H1 (cell line): Measurements from ENCODE around the gene PSMD5. TPM values are rescaled to one million over a fixed set of nuclear protein-coding genes. Genes with fewer than 3 reads are reported as not detected.
A peak's percentile ranks its signal among the peaks of the same experiment; 100 is the strongest.

Experiments used
- CTCF ChIA-PET: fragments of 300-600 bp; sonication (Branson Sonifier 250); formaldehyde crosslinking; loops from one replicate; lab custom pipeline; 2021; ENCODE audit not compliant: partially characterized antibody; lab: Charles Lee
- POLR2A ChIA-PET: fragments of 300-600 bp; sonication (Branson Sonifier 250); formaldehyde crosslinking; loops from one replicate; lab custom pipeline; 2021; ENCODE audit warnings: inconsistent platforms; ENCODE audit not compliant: partially characterized antibody; lab: Charles Lee
- DNase-seq, 2 experiments: peaks; one replicate each; pipeline versions ENCODE4 v3.0.0 to v3.0.0-alpha.2; 2010 to 2022; ENCODE audit warnings: low spot score in 2 of 2, low read depth in 1 of 2, mixed read lengths in 1 of 2
- FAIRE-seq: peaks from 2 replicates; lab custom pipeline; 2011; peaks lifted over from hg19 to GRCh38; lab: Jason Lieb, UNC
- H2AFZ ChIP-seq: 2 replicates; pipeline ENCODE4 v1.8.1; 2012; ENCODE audit warnings: low read length, inconsistent platforms
- H2AK5ac ChIP-seq: 2 replicates; pipeline ENCODE4 v1.6.1; 2013; ENCODE audit warnings: low read depth, low read length
- H2BK120ac ChIP-seq: replicated peaks from 2 replicates; pipeline ENCODE3; 2013; ENCODE audit warnings: low read depth, low read length, inconsistent platforms
- H2BK12ac ChIP-seq: 2 replicates; pipeline ENCODE4 v1.6.1; 2013; ENCODE audit warnings: low read depth, low read length
- H2BK15ac ChIP-seq: 2 replicates; pipeline ENCODE4 v1.6.1; 2013; ENCODE audit warnings: low read length
- H2BK20ac ChIP-seq: 2 replicates; pipeline ENCODE4 v1.6.1; 2013; ENCODE audit warnings: low read length
- H2BK5ac ChIP-seq: 2 replicates; pipeline ENCODE4 v1.6.1; 2013; ENCODE audit warnings: low read depth, low read length
- H3K14ac ChIP-seq: 2 replicates; pipeline ENCODE4 v1.6.1; 2013; ENCODE audit warnings: inconsistent platforms; ENCODE audit not compliant: insufficient read length
- H3K18ac ChIP-seq: 2 replicates; pipeline ENCODE4 v1.6.1; 2013; ENCODE audit warnings: low read length; ENCODE audit errors: extremely low read depth
- H3K23ac ChIP-seq: 2 replicates; pipeline ENCODE4 v1.6.1; 2013; ENCODE audit warnings: inconsistent platforms; ENCODE audit not compliant: insufficient read length
- H3K23me2 ChIP-seq: 2 replicates; pipeline ENCODE4 v1.6.1; 2013; ENCODE audit warnings: low read depth, low read length
- H3K27ac ChIP-seq: 2 replicates; pipeline ENCODE4 v1.6.1; 2011; ENCODE audit warnings: low read depth, low read length, inconsistent platforms
- H3K27me3 ChIP-seq, 4 experiments: replicated peaks in 1 of 4; 1 replicate in 1 of 4; 2 replicates in 3 of 4; pipeline versions ENCODE4 v1.6.1 to v1.8.1; 2011 to 2013; ENCODE audit warnings: low read length in 3 of 4, mild to moderate bottlenecking in 3 of 4, inconsistent platforms in 2 of 4, mixed read lengths in 2 of 4, moderate library complexity in 1 of 4; ENCODE audit not compliant: control insufficient read depth in 3 of 4, insufficient read depth in 3 of 4; ENCODE audit errors: extremely low read depth in 1 of 4
- H3K36me3 ChIP-seq, 4 experiments: 2 replicates each; pipeline versions ENCODE4 v1.6.1 to v1.8.1; 2011 to 2013; ENCODE audit warnings: mild to moderate bottlenecking in 4 of 4, low read length in 3 of 4, moderate library complexity in 2 of 4, control low read depth in 1 of 4, inconsistent platforms in 1 of 4; ENCODE audit not compliant: insufficient read depth in 4 of 4, control insufficient read depth in 2 of 4
- H3K4ac ChIP-seq: replicated peaks from 2 replicates; pipeline ENCODE3; 2013; ENCODE audit warnings: low read length, low read depth, mixed read lengths, inconsistent platforms; ENCODE audit not compliant: insufficient read length
- H3K4me1 ChIP-seq, 4 experiments: replicated peaks in 1 of 4; 1 replicate in 1 of 4; 2 replicates in 3 of 4; pipeline versions ENCODE4 v1.6.1 to v1.8.1; 2011 to 2013; ENCODE audit warnings: low read length in 3 of 4, inconsistent platforms in 2 of 4, mixed read lengths in 1 of 4; ENCODE audit not compliant: insufficient read depth in 4 of 4, control insufficient read depth in 3 of 4
- H3K4me2 ChIP-seq, 2 experiments: 2 replicates each; pipeline versions ENCODE4 v1.6.1 to v1.8.1; 2011 to 2013; ENCODE audit warnings: low read depth in 2 of 2, low read length in 2 of 2, control low read depth in 1 of 2, inconsistent platforms in 1 of 2, mild to moderate bottlenecking in 1 of 2; ENCODE audit not compliant: insufficient read depth in 1 of 2
- H3K4me3 ChIP-seq, 4 experiments: fragments of 200-600, 300-600 bp in 1 of 4; sonication (generic), shearing (Covaris generic), sonication (Bioruptor Twin) in 1 of 4; 2 replicates each; pipeline versions ENCODE4 v1.5.1 to v1.8.1; 2011 to 2016; ENCODE audit warnings: low read length in 4 of 4, low read depth in 3 of 4, control low read depth in 2 of 4, inconsistent platforms in 2 of 4, mild to moderate bottlenecking in 2 of 4, mixed read lengths in 1 of 4, moderate library complexity in 1 of 4; ENCODE audit not compliant: insufficient read depth in 2 of 4; ENCODE audit errors: extremely low read depth in 1 of 4
- H3K56ac ChIP-seq: replicated peaks from 2 replicates; pipeline ENCODE3; 2013; ENCODE audit warnings: low read depth, mild to moderate bottlenecking, mixed read lengths, low read length, inconsistent platforms; ENCODE audit not compliant: insufficient read length
- H3K79me1 ChIP-seq: 2 replicates; pipeline ENCODE4 v1.6.1; 2013; ENCODE audit warnings: low read depth, low read length, control low read depth
- H3K79me2 ChIP-seq, 2 experiments: 2 replicates each; pipeline versions ENCODE4 v1.6.1 to v1.8.1; 2012 to 2013; ENCODE audit warnings: low read length in 2 of 2, mild to moderate bottlenecking in 2 of 2, inconsistent platforms in 1 of 2; ENCODE audit not compliant: insufficient read depth in 2 of 2, control insufficient read depth in 1 of 2
- H3K9ac ChIP-seq, 4 experiments: replicated peaks in 1 of 4; 1 replicate in 1 of 4; 2 replicates in 3 of 4; pipeline versions ENCODE4 v1.6.1 to v1.8.1; 2011 to 2013; ENCODE audit warnings: low read depth in 3 of 4, low read length in 3 of 4, control low read depth in 2 of 4, mild to moderate bottlenecking in 2 of 4, moderate library complexity in 2 of 4, inconsistent platforms in 1 of 4; ENCODE audit errors: extremely low read depth in 1 of 4
- H3K9me3 ChIP-seq, 2 experiments: 2 replicates each; pipeline versions ENCODE4 v1.6.1 to v1.8.1; 2012 to 2013; ENCODE audit warnings: mild to moderate bottlenecking in 2 of 2, moderate library complexity in 2 of 2, control low read depth in 1 of 2, inconsistent platforms in 1 of 2, low read depth in 1 of 2, low read length in 1 of 2, mixed read lengths in 1 of 2; ENCODE audit not compliant: insufficient read depth in 2 of 2
- H4K20me1 ChIP-seq, 2 experiments: replicated peaks in 1 of 2; 2 replicates each; pipeline versions ENCODE3 to v1.8.1; 2011 to 2013; ENCODE audit warnings: inconsistent platforms in 2 of 2, low read length in 2 of 2, mild to moderate bottlenecking in 1 of 2; ENCODE audit not compliant: insufficient read depth in 2 of 2, control insufficient read depth in 1 of 2
- H4K5ac ChIP-seq: 2 replicates; pipeline ENCODE4 v1.6.1; 2013; ENCODE audit warnings: low read length, low read depth, mixed read lengths, inconsistent platforms; ENCODE audit not compliant: insufficient read length
- H4K8ac ChIP-seq: 2 replicates; pipeline ENCODE4 v1.8.0; 2013; ENCODE audit warnings: mild to moderate bottlenecking, moderate library complexity, low read length, inconsistent platforms; ENCODE audit not compliant: insufficient read depth; ENCODE audit errors: extremely low read depth
- H4K91ac ChIP-seq: replicated peaks from 2 replicates; pipeline ENCODE3; 2013; ENCODE audit warnings: low read length, mixed read lengths, inconsistent platforms; ENCODE audit not compliant: insufficient read length
- CTBP2 ChIP-seq: IDR thresholded peaks from 2 replicates; pipeline ENCODE4 v1.7.0; 2011; ENCODE audit warnings: borderline replicate concordance, mild to moderate bottlenecking, moderate library complexity, mixed read lengths, low read length; ENCODE audit not compliant: insufficient read depth, insufficient read length
- KDM1A ChIP-seq: fragments of 200-600, 300-600 bp; sonication (generic); IDR thresholded peaks from 2 replicates; pipeline ENCODE4 v1.7.1; 2016; ENCODE audit warnings: mild to moderate bottlenecking, low read length, borderline replicate concordance
- POLR2A ChIP-seq, 2 experiments: IDR thresholded peaks; 1 replicate in 1 of 2; 2 replicates in 1 of 2; pipeline ENCODE4 v1.6.1; 2011; ENCODE audit warnings: low read depth in 2 of 2, low read length in 2 of 2, mild to moderate bottlenecking in 2 of 2; ENCODE audit errors: control extremely low read depth in 1 of 2
- SIN3A ChIP-seq, 2 experiments: IDR thresholded peaks in 1 of 2; conservative IDR thresholded peaks in 1 of 2; 2 replicates each; pipeline ENCODE4 v1.6.1; 2011 to 2012; ENCODE audit warnings: low read length in 2 of 2, improper control_type of control experiment in 1 of 2, low read depth in 1 of 2, mild to moderate bottlenecking in 1 of 2
- SRF ChIP-seq: IDR thresholded peaks from 2 replicates; pipeline ENCODE4 v1.6.1; 2011; ENCODE audit warnings: mild to moderate bottlenecking, low read depth, low read length, moderate library complexity
- WGBS, 2 experiments: shearing (Covaris generic) in 1 of 2; methylation state at CpG; one replicate each; pipeline versions ENCODE4 v1.1.6 to v1.1.7; 2013 to 2015; ENCODE audit warnings: low lambda C conversion rate in 2 of 2, mixed read lengths in 2 of 2, inconsistent platforms in 1 of 2, low coverage in 1 of 2, missing lambda C conversion rate in 1 of 2; ENCODE audit not compliant: insufficient replicate concordance in 2 of 2, insufficient coverage in 1 of 2, insufficient read length in 1 of 2; ENCODE audit errors: extremely low coverage in 1 of 2, missing lambda C conversion rate in 1 of 2; 5-methylcytosine and 5-hydroxymethylcytosine counted together
- long read RNA-seq, 2 experiments: library from RNA in 1 of 2; library from capped mRNA in 1 of 2; stranded (forward); transcript quantifications; one replicate each; pipeline ENCODE4 v2.0.0, GENCODE V29; 2021; ENCODE audit warnings: inconsistent platforms in 1 of 2
- polyA minus RNA-seq, 3 experiments: library from RNA; depleted of rRNA, polyadenylated mRNA; stranded (reverse); fragments of >200 nt; gene quantifications; 1 replicate in 2 of 3; 2 replicates in 1 of 3; pipeline ENCODE4 v1.2.3, GENCODE V29; 2011
- polyA plus RNA-seq, 7 experiments: library from polyadenylated mRNA; depleted of rRNA in 3 of 7; stranded (reverse) in 5 of 7; unstranded in 2 of 7; fragments of >200 nt in 5 of 7; fragments of 200-250 nt in 2 of 7; gene quantifications; 1 replicate in 5 of 7; 2 replicates in 1 of 7; 4 replicates in 1 of 7; pipeline versions ENCODE4 v1.2.1 to v1.2.3, GENCODE V29; 2011 to 2013; ENCODE audit warnings: missing spikeins in 2 of 7, mixed read lengths in 2 of 7
- total RNA-seq: library from RNA; stranded (reverse); fragmentation: NEBNext Ultra II Directional; extraction: Animal tissue kit (Norgen Biotek cat#: 25700); gene quantifications from 2 replicates; pipeline ENCODE4 v1.2.1, GENCODE V29; 2021
- TF ChIP-seq, protein P1 (sequence below): IDR thresholded peaks from 2 replicates; pipeline ENCODE4 v1.6.1; 2011; ENCODE audit warnings: low read length, improper control_type of control experiment

The PSMD5 gene
- total RNA-seq, result 30.0 and 30.5 TPM in 2 replicates
- 12.9 and 19.2 TPM in 2 replicates for polyA plus RNA-seq (2011; rRNA removed)
- 26.0 TPM for polyA plus RNA-seq (2011; cell fraction: cytosol; rRNA removed)
- 15.8 TPM for polyA plus RNA-seq (2011; cell fraction: nucleus; rRNA removed)
- polyA plus RNA-seq (2012, experiment 1 of 2), result 18.2 to 51.8 TPM (median 31.4 TPM) in 4 replicates
- 9.8 TPM for polyA plus RNA-seq (2012, experiment 2 of 2)
- 27.6 TPM for polyA plus RNA-seq (2013, experiment 1 of 2)
- polyA plus RNA-seq (2013, experiment 2 of 2), result 28.0 TPM
- polyA minus RNA-seq (2011; rRNA and poly(A)+ RNA removed), result 18.9 and 30.8 TPM in 2 replicates
- 33.9 TPM for polyA minus RNA-seq (2011; cell fraction: cytosol; rRNA and poly(A)+ RNA removed)
- 15.0 TPM for polyA minus RNA-seq (2011; cell fraction: nucleus; rRNA and poly(A)+ RNA removed)
- long read RNA-seq, experiment 1, transcript PSMD5-201 (10 exons, 3,443 nt), result major isoform, 8 of 28 reads
- long read RNA-seq, experiment 1, partial matches to known transcripts, result 6 of 28 reads
- long read RNA-seq, experiment 1, other reads (novel, unspliced or antisense), result 14 of 28 reads
- long read RNA-seq, experiment 2, transcript PSMD5-201 (10 exons, 3,443 nt), result major isoform, 15 of 21 reads
- long read RNA-seq, experiment 2, partial matches to known transcripts, result 4 of 21 reads
- long read RNA-seq, experiment 2, other reads (novel, unspliced or antisense), result 2 of 21 reads

DNA sequence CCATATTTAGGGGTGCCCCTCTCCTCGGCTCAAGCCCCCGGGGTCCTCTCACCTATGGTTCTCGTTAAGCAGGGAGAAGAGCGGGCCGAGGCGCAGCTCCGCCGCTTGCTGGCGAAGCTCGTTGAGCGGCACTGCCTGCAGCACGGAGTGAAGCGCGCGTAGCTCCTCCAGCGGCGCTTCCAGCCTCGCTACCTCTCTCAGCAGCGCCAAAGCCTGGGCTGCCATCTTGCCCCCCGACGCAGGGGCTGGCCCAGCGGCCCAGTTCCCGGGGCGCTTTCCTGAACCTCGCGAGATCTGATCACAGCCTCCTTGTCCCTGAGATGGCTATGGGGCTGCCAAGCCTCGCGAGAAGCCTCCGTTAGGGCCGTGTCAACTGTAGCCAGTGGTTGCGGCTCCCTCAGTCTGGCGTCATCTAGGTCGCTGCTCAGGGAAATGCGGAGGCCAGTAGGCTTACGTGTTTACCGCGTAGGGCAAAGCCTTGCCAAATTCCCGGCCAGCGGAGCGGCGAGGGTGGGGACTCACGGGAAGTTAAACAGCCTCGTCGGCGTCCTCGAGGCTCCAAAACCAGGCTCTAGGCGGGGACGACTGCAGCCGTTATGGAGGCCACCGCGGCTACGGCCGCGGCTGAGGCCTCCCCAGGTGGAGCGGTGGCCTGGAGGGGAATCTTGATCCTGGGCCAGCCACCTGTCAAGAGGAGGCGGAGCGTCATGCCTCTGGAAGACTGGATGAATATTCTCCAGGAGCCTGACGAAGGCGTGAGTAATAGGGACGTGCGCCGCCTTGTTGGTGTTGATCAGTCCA, at the start of gene PSMD5:
TSS of gene PSMD5 (minus strand) at position 238 of the 801 bp plus-strand sequence. CDS start at position 225, 13 bp downstream.
- Histone ChIP-seq H4K8ac (peak within 1 kb of the TSS; percentile 93; the same call in 1 of the 2 replicates), H2BK5ac (peak within 1 kb of the TSS; percentile 79), H4K5ac (peak within 1 kb of the TSS; percentile 44), H3K36me3 (peaks cover 0 to 4% (median 0%) of the 10 kb centered on the region in 4 experiments; a peak in 3 of 8 replicates), H3K23me2 (peaks cover 5% of the 10 kb centered on the region), H3K4me2 (peak within 1 kb of the TSS; percentile 70 to 92), H3K9ac (peak within 1 kb of the TSS; percentile 96 to 98 (median 98)), H3K4me1 (peaks cover 0 to 12% (median 6%) of the 10 kb centered on the region in 4 experiments; a peak in 4 of 7 replicates), H3K27me3 (no peaks in the 10 kb centered on the region), H4K20me1 (no peaks in the 10 kb centered on the region), H2BK15ac (peak within 1 kb of the TSS; percentile 50), H2AK5ac (no peak within 1 kb of the TSS), H2BK120ac (peak within 1 kb of the TSS; percentile 56), H3K4ac (peak within 1 kb of the TSS; percentile 27), H3K4me3 (peak within 1 kb of the TSS; percentile 91 to 97 (median 94)), H3K79me1 (peaks cover 8% of the 10 kb centered on the region; the same call in 1 of the 2 replicates), H3K18ac (peak within 1 kb of the TSS; percentile 89), H3K14ac (no peak within 1 kb of the TSS), H2BK12ac (0 out of 2 replicates have a peak within 1 kb of the TSS, but pooled peaks have one; percentile 12), H3K56ac (peak within 1 kb of the TSS; percentile 83), H4K91ac (peak within 1 kb of the TSS; percentile 13), H3K27ac (peak within 1 kb of the TSS; percentile 87), H3K9me3 (no peaks in the 10 kb centered on the region), H3K79me2 (peaks cover 3 to 49% of the 10 kb centered on the region in 2 experiments; a peak in 3 of 4 replicates), H2AFZ (peak within 1 kb of the TSS; percentile 81), H2BK20ac (no peak within 1 kb of the TSS), H3K23ac (no peak within 1 kb of the TSS)
- peak; percentile 85 to 96 for DNase-seq
- ChIA-PET CTCF (interaction anchor here (0.6 to 2.0 kb wide), 3 partner anchors 10 to 26 kb away, joined by 3 to 10 read pairs (median 3); no protein-coding TSS in a partner anchor), POLR2A (interaction anchor here (0.7 to 2.4 kb wide), 20 partner anchors 10 to 142 kb away, joined by 3 to 14 read pairs (median 3); partner anchors contain the start of gene FBXW2)
- 11% methylated on average over 62 of the region's 62 CpGs; no CpG with 5 or more reads in 1 of the 2 experiments for WGBS, 2 experiments
- no peak for FAIRE-seq
- TF ChIP-seq POLR2A (IDR thresholded peaks at IDR 0.05; ENCODE audit: control extremely low read depth in 1 of 2, low read depth in 2 of 2, low read length in 2 of 2) (peak; percentile 87 to 95), KDM1A (no peak), CTBP2 (no peak), SIN3A (conservative IDR thresholded peaks at IDR 0.05 in 1 of 2, IDR thresholded peaks at IDR 0.05 in 1 of 2; ENCODE audit: low read depth in 1 of 2, low read length in 2 of 2) (peak; percentile 34 to 45; a peak in 1 of 4 replicates), SRF (no peak)
- TF ChIP-seq, protein P1, sequence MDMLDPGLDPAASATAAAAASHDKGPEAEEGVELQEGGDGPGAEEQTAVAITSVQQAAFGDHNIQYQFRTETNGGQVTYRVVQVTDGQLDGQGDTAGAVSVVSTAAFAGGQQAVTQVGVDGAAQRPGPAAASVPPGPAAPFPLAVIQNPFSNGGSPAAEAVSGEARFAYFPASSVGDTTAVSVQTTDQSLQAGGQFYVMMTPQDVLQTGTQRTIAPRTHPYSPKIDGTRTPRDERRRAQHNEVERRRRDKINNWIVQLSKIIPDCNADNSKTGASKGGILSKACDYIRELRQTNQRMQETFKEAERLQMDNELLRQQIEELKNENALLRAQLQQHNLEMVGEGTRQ, result no peak
